Measurements from ENCODE around the gene SGO2. TPM values are rescaled to one million over a fixed set of nuclear protein-coding genes. Genes with fewer than 3 reads are reported as not detected.

SGO2 gene
- total and polyA plus RNA-seq, 2 donors (not counting 3 experiments of a cell fraction or from before 2014, with no cell fraction given), result 1.7 to 20.5 TPM

DNA sequence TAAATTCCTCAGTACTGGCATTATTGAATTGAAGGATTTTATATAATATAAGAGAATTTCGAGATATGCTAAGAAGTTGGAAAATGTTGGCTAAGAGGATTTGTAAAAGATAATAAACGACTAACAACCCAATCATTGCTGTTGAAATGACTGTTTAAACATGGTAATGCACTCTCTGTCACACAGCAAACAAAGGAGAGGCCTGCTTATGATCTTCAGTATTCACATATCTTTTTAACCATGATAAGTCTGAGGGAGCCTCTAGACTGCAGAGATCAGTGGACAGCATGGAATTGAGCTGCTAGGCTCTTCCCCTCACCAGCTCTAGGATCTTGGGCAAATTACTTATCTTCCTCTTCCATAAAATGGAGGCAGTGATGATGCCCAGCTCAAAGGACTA, 18.8 kb upstream of the SGO2 start:
- POLR2A ChIA-PET, result no interaction called here

More for the DNA sequence above, 18.8 kb upstream of the SGO2 start:
- no peak overlapping the region for H3K4me3 ChIP-seq (replicated peaks in 1 of 3; ENCODE audit: insufficient read depth in 1 of 3, low read depth in 1 of 3, low read length in 3 of 3)
- H3K9ac ChIP-seq (replicated peaks; ENCODE audit: extremely low read depth, insufficient read depth, low read length), result no peak overlapping the region
- dilution Hi-C loops (cut with MboI; ENCODE audit: extremely low pct_ligation_motif_present, low sequenced_read_pairs) (no loop called here), intact Hi-C loops (cut with micrococcal nuclease) (no loop called here)
- no peak overlapping the region for H2AFZ ChIP-seq (ENCODE audit: low read depth, low read length)
- peaks cover 5 to 10% of the 10 kb centered on the region in 2 experiments for H3K27me3 ChIP-seq (ENCODE audit: control insufficient read depth in 2 of 2, insufficient read depth in 2 of 2, low read length in 2 of 2)
- no peaks in the 10 kb centered on the region for H4K20me1 ChIP-seq (replicated peaks; ENCODE audit: control insufficient read depth, extremely low read depth, insufficient read depth, low read length)
- H3K4me2 ChIP-seq (ENCODE audit: insufficient read depth, low read length), result no peak overlapping the region
- H3K9me3 ChIP-seq (replicated peaks; ENCODE audit: control insufficient read depth, insufficient read depth, low read length), result no peaks in the 10 kb centered on the region
- BruUV-seq (replicated peaks), result no TSS peak
- CTCF ChIA-PET, result no interaction called here
- no peaks in the 10 kb centered on the region for H3K36me3 ChIP-seq (ENCODE audit: control insufficient read depth in 2 of 2, extremely low read depth in 1 of 2, insufficient read depth in 2 of 2, low read length in 2 of 2)
- no peak for FAIRE-seq
- H3K9me1 ChIP-seq (replicated peaks; ENCODE audit: control insufficient read depth, extremely low read depth, insufficient read depth, low read length), result no peaks in the 10 kb centered on the region
- H3K27ac ChIP-seq (ENCODE audit: insufficient read depth, low read depth, low read length), result no peak overlapping the region
- peaks cover 7% of the 10 kb centered on the region for H3K4me1 ChIP-seq (ENCODE audit: control insufficient read depth, extremely low read depth, insufficient read depth, low read length)
- no peak for TF ChIP-seq EZH2 (IDR thresholded peaks at IDR 0.05; ENCODE audit: borderline replicate concordance, low read depth, low read length, severe bottlenecking)
- TF ChIP-seq, protein P1, sequence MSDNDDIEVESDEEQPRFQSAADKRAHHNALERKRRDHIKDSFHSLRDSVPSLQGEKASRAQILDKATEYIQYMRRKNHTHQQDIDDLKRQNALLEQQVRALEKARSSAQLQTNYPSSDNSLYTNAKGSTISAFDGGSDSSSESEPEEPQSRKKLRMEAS (IDR thresholded peaks at IDR 0.05; ENCODE audit: insufficient read depth, insufficient read length), result no peak
- TF ChIP-seq MYC (IDR thresholded peaks at IDR 0.05; ENCODE audit: low read depth, low read length), result no peak
- TF ChIP-seq JUN (IDR thresholded peaks at IDR 0.05; ENCODE audit: borderline replicate concordance, insufficient read depth, insufficient read length, low read depth), result no peak
- TF ChIP-seq GATA2 (IDR thresholded peaks at IDR 0.05; ENCODE audit: insufficient read depth, insufficient read length, low read depth, low read length), result no peak
- no peak for TF ChIP-seq POLR2AphosphoS5 (IDR thresholded peaks at IDR 0.05; ENCODE audit: insufficient read depth, low read depth, low read length)
- TF ChIP-seq, protein P2, sequence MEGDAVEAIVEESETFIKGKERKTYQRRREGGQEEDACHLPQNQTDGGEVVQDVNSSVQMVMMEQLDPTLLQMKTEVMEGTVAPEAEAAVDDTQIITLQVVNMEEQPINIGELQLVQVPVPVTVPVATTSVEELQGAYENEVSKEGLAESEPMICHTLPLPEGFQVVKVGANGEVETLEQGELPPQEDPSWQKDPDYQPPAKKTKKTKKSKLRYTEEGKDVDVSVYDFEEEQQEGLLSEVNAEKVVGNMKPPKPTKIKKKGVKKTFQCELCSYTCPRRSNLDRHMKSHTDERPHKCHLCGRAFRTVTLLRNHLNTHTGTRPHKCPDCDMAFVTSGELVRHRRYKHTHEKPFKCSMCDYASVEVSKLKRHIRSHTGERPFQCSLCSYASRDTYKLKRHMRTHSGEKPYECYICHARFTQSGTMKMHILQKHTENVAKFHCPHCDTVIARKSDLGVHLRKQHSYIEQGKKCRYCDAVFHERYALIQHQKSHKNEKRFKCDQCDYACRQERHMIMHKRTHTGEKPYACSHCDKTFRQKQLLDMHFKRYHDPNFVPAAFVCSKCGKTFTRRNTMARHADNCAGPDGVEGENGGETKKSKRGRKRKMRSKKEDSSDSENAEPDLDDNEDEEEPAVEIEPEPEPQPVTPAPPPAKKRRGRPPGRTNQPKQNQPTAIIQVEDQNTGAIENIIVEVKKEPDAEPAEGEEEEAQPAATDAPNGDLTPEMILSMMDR (IDR thresholded peaks at IDR 0.05; ENCODE audit: extremely low read depth in 1 of 2, insufficient read depth in 1 of 2, low read depth in 1 of 2, low read length in 2 of 2), result no peak
- no peak for TF ChIP-seq POLR2A (IDR thresholded peaks at IDR 0.05; ENCODE audit: low read depth, low read length)
- no peak for TF ChIP-seq FOS (IDR thresholded peaks at IDR 0.05; ENCODE audit: borderline replicate concordance, insufficient read depth, low read length)
- DNase-seq (ENCODE audit: low read depth, low spot score), result no peak
- no peaks in the 10 kb centered on the region for H3K79me2 ChIP-seq (ENCODE audit: control insufficient read depth, insufficient read depth, low read length)
